ENCODE measurements around the gene KRTAP4-2. TPM values are rescaled to one million over a fixed set of nuclear protein-coding genes. Genes with fewer than 3 reads are reported as not detected.

KRTAP4-2 gene
- polyA plus RNA-seq, 1 donor from 2014 or later, result not detected

DNA sequence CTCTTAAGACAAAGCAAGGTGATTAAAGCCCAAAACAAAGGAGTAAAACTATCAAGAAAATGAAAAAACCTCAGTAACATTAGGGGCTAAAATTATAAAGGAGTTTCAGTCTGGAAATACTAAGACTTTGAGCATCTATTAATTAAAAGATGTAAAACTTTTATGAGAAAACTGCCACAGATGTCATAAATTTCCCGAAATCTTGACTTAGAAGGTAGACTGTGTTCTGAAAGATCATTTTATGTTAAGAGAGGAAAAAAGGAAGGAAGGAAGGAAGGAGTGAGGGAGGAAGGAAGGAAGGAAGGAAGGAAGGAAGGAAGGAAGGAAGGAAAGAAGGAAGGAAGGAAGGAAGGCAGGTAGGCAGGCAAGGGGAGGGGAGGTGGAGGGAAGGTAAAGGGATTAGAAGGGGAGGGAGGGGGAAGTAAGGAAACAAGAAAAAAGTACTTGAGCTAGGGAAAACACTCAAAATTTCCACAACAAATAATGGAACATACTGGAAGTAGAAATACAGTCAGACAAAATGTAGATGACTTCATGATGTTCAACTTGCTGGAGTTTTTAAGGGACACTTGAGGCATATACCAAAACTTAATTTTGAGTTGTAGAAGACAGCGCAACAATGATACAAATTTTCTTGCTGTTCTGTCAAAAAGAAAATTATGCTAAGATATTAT, 30.4 kb downstream of the KRTAP4-2 start:
- Histone ChIP-seq H3K36me3 (ENCODE audit: insufficient read depth, low read length) (no peaks in the 10 kb centered on the region), H3K27me3 (ENCODE audit: insufficient read depth, low read depth, low read length) (no peaks in the 10 kb centered on the region), H3K27ac (ENCODE audit: low read length) (no peak overlapping the region), H4K20me1 (ENCODE audit: insufficient read depth) (no peaks in the 10 kb centered on the region), H3K9ac (ENCODE audit: low read length) (no peak overlapping the region), H2AFZ (ENCODE audit: low read depth, low read length) (no peak overlapping the region), H3K4me3 (ENCODE audit: low read length) (no peak overlapping the region), H3K79me2 (replicated peaks; ENCODE audit: insufficient read depth, low read length) (no peaks in the 10 kb centered on the region), H3K4me2 (ENCODE audit: low read length) (no peak overlapping the region), H3F3A (ENCODE audit: insufficient read depth, low read length, poor library complexity, severe bottlenecking) (no peaks in the 10 kb centered on the region), H3K9me2 (ENCODE audit: insufficient read depth, low read length) (no peaks in the 10 kb centered on the region), H3K9me3 (ENCODE audit: low read length) (no peaks in the 10 kb centered on the region)
- TF ChIP-seq POLR2AphosphoS5 (IDR thresholded peaks at IDR 0.05) (no peak), MXI1 (conservative IDR thresholded peaks at IDR 0.05; ENCODE audit: poor library complexity, severe bottlenecking) (no peak), EZH2 (IDR thresholded peaks at IDR 0.05; ENCODE audit: borderline replicate concordance, insufficient read depth, low read length, poor library complexity, severe bottlenecking) (no peak), EP300 (conservative IDR thresholded peaks at IDR 0.05; ENCODE audit: poor library complexity, severe bottlenecking) (no peak), TAF1 (IDR thresholded peaks at IDR 0.05; ENCODE audit: low read depth) (no peak), SMC3 (conservative IDR thresholded peaks at IDR 0.05; ENCODE audit: poor library complexity) (no peak), RAD21 (conservative IDR thresholded peaks at IDR 0.05) (no peak)
- TF ChIP-seq, protein P1, sequence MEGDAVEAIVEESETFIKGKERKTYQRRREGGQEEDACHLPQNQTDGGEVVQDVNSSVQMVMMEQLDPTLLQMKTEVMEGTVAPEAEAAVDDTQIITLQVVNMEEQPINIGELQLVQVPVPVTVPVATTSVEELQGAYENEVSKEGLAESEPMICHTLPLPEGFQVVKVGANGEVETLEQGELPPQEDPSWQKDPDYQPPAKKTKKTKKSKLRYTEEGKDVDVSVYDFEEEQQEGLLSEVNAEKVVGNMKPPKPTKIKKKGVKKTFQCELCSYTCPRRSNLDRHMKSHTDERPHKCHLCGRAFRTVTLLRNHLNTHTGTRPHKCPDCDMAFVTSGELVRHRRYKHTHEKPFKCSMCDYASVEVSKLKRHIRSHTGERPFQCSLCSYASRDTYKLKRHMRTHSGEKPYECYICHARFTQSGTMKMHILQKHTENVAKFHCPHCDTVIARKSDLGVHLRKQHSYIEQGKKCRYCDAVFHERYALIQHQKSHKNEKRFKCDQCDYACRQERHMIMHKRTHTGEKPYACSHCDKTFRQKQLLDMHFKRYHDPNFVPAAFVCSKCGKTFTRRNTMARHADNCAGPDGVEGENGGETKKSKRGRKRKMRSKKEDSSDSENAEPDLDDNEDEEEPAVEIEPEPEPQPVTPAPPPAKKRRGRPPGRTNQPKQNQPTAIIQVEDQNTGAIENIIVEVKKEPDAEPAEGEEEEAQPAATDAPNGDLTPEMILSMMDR (IDR thresholded peaks at IDR 0.05; ENCODE audit: poor library complexity, severe bottlenecking), result no peak
- TF ChIP-seq, protein P2, sequence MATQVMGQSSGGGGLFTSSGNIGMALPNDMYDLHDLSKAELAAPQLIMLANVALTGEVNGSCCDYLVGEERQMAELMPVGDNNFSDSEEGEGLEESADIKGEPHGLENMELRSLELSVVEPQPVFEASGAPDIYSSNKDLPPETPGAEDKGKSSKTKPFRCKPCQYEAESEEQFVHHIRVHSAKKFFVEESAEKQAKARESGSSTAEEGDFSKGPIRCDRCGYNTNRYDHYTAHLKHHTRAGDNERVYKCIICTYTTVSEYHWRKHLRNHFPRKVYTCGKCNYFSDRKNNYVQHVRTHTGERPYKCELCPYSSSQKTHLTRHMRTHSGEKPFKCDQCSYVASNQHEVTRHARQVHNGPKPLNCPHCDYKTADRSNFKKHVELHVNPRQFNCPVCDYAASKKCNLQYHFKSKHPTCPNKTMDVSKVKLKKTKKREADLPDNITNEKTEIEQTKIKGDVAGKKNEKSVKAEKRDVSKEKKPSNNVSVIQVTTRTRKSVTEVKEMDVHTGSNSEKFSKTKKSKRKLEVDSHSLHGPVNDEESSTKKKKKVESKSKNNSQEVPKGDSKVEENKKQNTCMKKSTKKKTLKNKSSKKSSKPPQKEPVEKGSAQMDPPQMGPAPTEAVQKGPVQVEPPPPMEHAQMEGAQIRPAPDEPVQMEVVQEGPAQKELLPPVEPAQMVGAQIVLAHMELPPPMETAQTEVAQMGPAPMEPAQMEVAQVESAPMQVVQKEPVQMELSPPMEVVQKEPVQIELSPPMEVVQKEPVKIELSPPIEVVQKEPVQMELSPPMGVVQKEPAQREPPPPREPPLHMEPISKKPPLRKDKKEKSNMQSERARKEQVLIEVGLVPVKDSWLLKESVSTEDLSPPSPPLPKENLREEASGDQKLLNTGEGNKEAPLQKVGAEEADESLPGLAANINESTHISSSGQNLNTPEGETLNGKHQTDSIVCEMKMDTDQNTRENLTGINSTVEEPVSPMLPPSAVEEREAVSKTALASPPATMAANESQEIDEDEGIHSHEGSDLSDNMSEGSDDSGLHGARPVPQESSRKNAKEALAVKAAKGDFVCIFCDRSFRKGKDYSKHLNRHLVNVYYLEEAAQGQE (IDR thresholded peaks at IDR 0.05; ENCODE audit: borderline replicate concordance), result no peak

DNA sequence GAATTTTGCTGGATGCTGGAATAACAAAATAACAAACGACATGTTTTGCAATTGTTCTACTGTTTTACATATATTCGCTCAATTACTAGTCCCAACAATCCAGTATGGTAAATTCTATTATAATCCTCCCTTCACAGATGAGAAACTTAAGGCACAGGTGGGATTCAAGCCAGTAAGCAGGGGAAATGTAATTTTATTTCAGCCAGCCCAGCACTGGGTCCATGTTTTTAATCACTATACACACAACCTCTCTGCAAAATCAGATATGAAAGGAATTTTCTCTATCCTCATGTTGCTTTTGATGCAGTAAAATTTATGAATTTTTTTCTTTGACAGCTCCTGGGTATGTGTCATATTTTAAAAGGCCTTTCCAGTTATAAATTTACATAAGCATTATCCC, 32.8 kb downstream of the KRTAP4-2 start:
- no peaks in the 10 kb centered on the region for H3K9me2 ChIP-seq (ENCODE audit: insufficient read depth, low read length)
- H3K36me3 ChIP-seq (ENCODE audit: insufficient read depth, low read length), result no peaks in the 10 kb centered on the region
- H3K4me3 ChIP-seq (ENCODE audit: low read length), result no peak overlapping the region
- H3K9me3 ChIP-seq (ENCODE audit: low read length), result peaks cover under 1% of the 10 kb centered on the region
- H2AFZ ChIP-seq (ENCODE audit: low read depth, low read length), result no peak overlapping the region
- TF ChIP-seq SMC3 (conservative IDR thresholded peaks at IDR 0.05; ENCODE audit: poor library complexity) (no peak), TAF1 (IDR thresholded peaks at IDR 0.05; ENCODE audit: low read depth) (no peak), EZH2 (IDR thresholded peaks at IDR 0.05; ENCODE audit: borderline replicate concordance, insufficient read depth, low read length, poor library complexity, severe bottlenecking) (no peak), MXI1 (conservative IDR thresholded peaks at IDR 0.05; ENCODE audit: poor library complexity, severe bottlenecking) (no peak), RAD21 (conservative IDR thresholded peaks at IDR 0.05) (no peak), EP300 (conservative IDR thresholded peaks at IDR 0.05; ENCODE audit: poor library complexity, severe bottlenecking) (no peak), POLR2AphosphoS5 (IDR thresholded peaks at IDR 0.05) (no peak)
- TF ChIP-seq, protein P1 (IDR thresholded peaks at IDR 0.05; ENCODE audit: poor library complexity, severe bottlenecking), result no peak
- TF ChIP-seq, protein P2 (IDR thresholded peaks at IDR 0.05; ENCODE audit: borderline replicate concordance), result no peak
- no peak overlapping the region for H3K27ac ChIP-seq (ENCODE audit: low read length)
- no peaks in the 10 kb centered on the region for H3K79me2 ChIP-seq (replicated peaks; ENCODE audit: insufficient read depth, low read length)
- no peaks in the 10 kb centered on the region for H3K27me3 ChIP-seq (ENCODE audit: insufficient read depth, low read depth, low read length)
- H3F3A ChIP-seq (ENCODE audit: insufficient read depth, low read length, poor library complexity, severe bottlenecking), result no peaks in the 10 kb centered on the region
- H4K20me1 ChIP-seq (ENCODE audit: insufficient read depth), result no peaks in the 10 kb centered on the region
- H3K4me2 ChIP-seq (ENCODE audit: low read length), result no peak overlapping the region
- no peak overlapping the region for H3K9ac ChIP-seq (ENCODE audit: low read length)
